HUDEP-2 (cell line): Measurements from ENCODE around the gene HIGD1C.

ENCODE experiments used
- DNase-seq, 76 experiments: peaks; one replicate each; lab custom pipeline; 2025; ENCODE audit not compliant: unreplicated experiment in 76 of 76; lab: John Stamatoyannopoulos, UW

HIGD1C gene

GRCh38 chr12:50981319-50982239, 29.2 kb downstream of the HIGD1C start:
- DNase-seq, result no peak

- DNase-seq, result no peak
These were observed 32.4 kb downstream of the HIGD1C start for GRCh38 chr12:50984586-50985298.

- peak in 3 of 76 experiments; percentile 12 to 20 (median 20) for DNase-seq
These were observed 33.0 kb downstream of the HIGD1C start for GRCh38 chr12:50985322-50985721.

GRCh38 chr12:50986966-50987737, 34.8 kb downstream of the HIGD1C start:
- peak in 34 of 76 experiments; percentile 1 to 58 (median 34) for DNase-seq

GRCh38 chr12:50988051-50988450, 35.7 kb downstream of the HIGD1C start:
- DNase-seq, result no peak

GRCh38 chr12:50988871-50989270, 36.5 kb downstream of the HIGD1C start:
- DNase-seq, result no peak

- no peak for DNase-seq
These were observed 37.9 kb downstream of the HIGD1C start for GRCh38 chr12:50990147-50990727.

- DNase-seq, result no peak
These were observed 38.4 kb downstream of the HIGD1C start for GRCh38 chr12:50990791-50991190.

GRCh38 chr12:50991291-50991690, 38.9 kb downstream of the HIGD1C start:
- DNase-seq, result no peak

- DNase-seq, result no peak
These were observed 40.5 kb downstream of the HIGD1C start for GRCh38 chr12:50992819-50993218.

- no peak for DNase-seq
These were observed 46.7 kb downstream of the HIGD1C start for GRCh38 chr12:50999093-50999492.

- DNase-seq, result no peak
These were observed 47.9 kb downstream of the HIGD1C start for GRCh38 chr12:51000245-51000644.

- DNase-seq, result peak in 1 of 76 experiments; percentile 10
These were observed 49.5 kb downstream of the HIGD1C start for GRCh38 chr12:51001799-51002198.

- DNase-seq, result peak in 1 of 76 experiments; percentile 17
These were observed 52.2 kb downstream of the HIGD1C start for GRCh38 chr12:51004504-51004903.

- no peak for DNase-seq
These were observed 52.7 kb downstream of the HIGD1C start for GRCh38 chr12:51005030-51005429.

GRCh38 chr12:51005671-51006070, 53.3 kb downstream of the HIGD1C start:
- no peak for DNase-seq

- DNase-seq, result no peak
These were observed 56.1 kb downstream of the HIGD1C start for GRCh38 chr12:51008329-51009055.

GRCh38 chr12:51009056-51009440, 56.7 kb downstream of the HIGD1C start:
- DNase-seq, result peak in 46 of 76 experiments; percentile 5 to 55 (median 33)

GRCh38 chr12:51011955-51012354, 59.6 kb downstream of the HIGD1C start:
- DNase-seq, result peak in 32 of 76 experiments; percentile 7 to 54 (median 19)
